Mucosa of descending colon (tissue), 3 donors: Measurements from ENCODE around the gene HNRNPK. TPM values are rescaled to one million over a fixed set of nuclear protein-coding genes. Genes with fewer than 3 reads are reported as not detected.
A peak's percentile ranks its signal among the peaks of the same experiment; 100 is the strongest.

Experiments
- ATAC-seq: fragments of 200-7000 bp; cut with Tn5 transposase; one replicate; pipeline ENCODE4 v1.9.1; 2020; ENCODE audit warnings: mild to moderate bottlenecking, moderate library complexity
- DNase-seq, 3 donors: peaks; one replicate each; pipeline ENCODE4 v3.0.0-alpha.2; 2020
- H3K36me3 ChIP-seq: fragments of 200-600 bp; one replicate; pipeline ENCODE4 v1.8.0; 2021; ENCODE audit warnings: low read depth, mild to moderate bottlenecking
- H3K4me1 ChIP-seq: fragments of 200-600 bp; one replicate; pipeline ENCODE4 v1.8.0; 2021; ENCODE audit warnings: low read depth, mild to moderate bottlenecking
- H3K4me3 ChIP-seq: fragments of 200-600 bp; one replicate; pipeline ENCODE4 v1.8.0; 2021; ENCODE audit warnings: mild to moderate bottlenecking
- H3K9me3 ChIP-seq: fragments of 200-600 bp; one replicate; pipeline ENCODE4 v1.8.0; 2021; ENCODE audit warnings: mild to moderate bottlenecking
- CTCF ChIP-seq: fragments of 200-600 bp; IDR thresholded peaks from one replicate; pipeline ENCODE4 v1.8.0; 2022; ENCODE audit warnings: antibody characterized with exemption, mild to moderate bottlenecking
- intact Hi-C, 2 donors: fragments of 100-400 bp; cut with DNase I in 1 of 2; cut with micrococcal nuclease in 1 of 2; formaldehyde crosslinking; loops; one replicate each; pipeline versions ENCODE4 v1.11.0 to v1.11.1; 2022; cut with DNase I, micrococcal nuclease
- total RNA-seq, 3 donors: library from RNA; stranded (reverse); fragmentation: NEBNext Ultra II Directional in 2 of 3; extraction: Animal tissue kit (Norgen Biotek cat#: 25700) in 2 of 3; gene quantifications; one replicate each; pipeline versions ENCODE4 v1.2.1 to v1.2.4, GENCODE V29; 2021 to 2023
- donor health status: DM: no; HTN: no; CAD: no; lungs with moderate emphysema.
- donor health status: DM: no; HTN: no; CAD: no.
- donor health status: DM: no; HTN: yes; CAD: no.

The HNRNPK gene
- total RNA-seq, 3 donors from 2014 or later: 386 to 461 (median 421) TPM

- H3K9me3 ChIP-seq: no peaks in the 10 kb centered on the region
- intact Hi-C loops: no loop called here
- H3K36me3 ChIP-seq: no peaks in the 10 kb centered on the region
- DNase-seq: no peak
- ATAC-seq: peak; percentile 47
- H3K4me1 ChIP-seq: no peaks in the 10 kb centered on the region
- TF ChIP-seq CTCF: no peak
- no peak overlapping the region for H3K4me3 ChIP-seq
Measured at GRCh38 chr9:84002344-84002743, 22.3 kb upstream of the HNRNPK start.

GRCh38 chr9:84001621-84002020 is 21.6 kb upstream of the HNRNPK start:
- ATAC-seq (no peak), DNase-seq (no peak)
- Histone ChIP-seq H3K4me1 (no peaks in the 10 kb centered on the region), H3K4me3 (no peak overlapping the region), H3K9me3 (no peaks in the 10 kb centered on the region), H3K36me3 (no peaks in the 10 kb centered on the region)
- intact Hi-C loops: no loop called here
- TF ChIP-seq CTCF: no peak

- no peak for TF ChIP-seq CTCF
- H3K4me3 ChIP-seq: no peak overlapping the region
- H3K4me1 ChIP-seq: no peaks in the 10 kb centered on the region
- H3K9me3 ChIP-seq: no peaks in the 10 kb centered on the region
- DNase-seq: no peak
- intact Hi-C loops: no loop called here
- ATAC-seq: no peak
- H3K36me3 ChIP-seq: no peaks in the 10 kb centered on the region
Measured at GRCh38 chr9:84000186-84000585, 20.2 kb upstream of the HNRNPK start.

GRCh38 chr9:83999141-83999918 is 19.3 kb upstream of the HNRNPK start:
- Histone ChIP-seq H3K4me3 (no peak overlapping the region), H3K9me3 (no peaks in the 10 kb centered on the region), H3K36me3 (no peaks in the 10 kb centered on the region), H3K4me1 (no peaks in the 10 kb centered on the region)
- ATAC-seq: peak; percentile 23
- no peak for DNase-seq
- TF ChIP-seq CTCF: no peak
- intact Hi-C loops: no loop called here

- H3K36me3 ChIP-seq: no peaks in the 10 kb centered on the region
- no peak for TF ChIP-seq CTCF
Measured at GRCh38 chr9:83996126-83996525, 16.1 kb upstream of the HNRNPK start.

More at GRCh38 chr9:83996126-83996525, 16.1 kb upstream of the HNRNPK start:
- no peaks in the 10 kb centered on the region for H3K9me3 ChIP-seq
- no peak for DNase-seq
- no peak for ATAC-seq
- H3K4me3 ChIP-seq: no peak overlapping the region
- intact Hi-C loops: no loop called here
- peaks cover 2% of the 10 kb centered on the region for H3K4me1 ChIP-seq
